Measurements from ENCODE around the gene TRIM17.

The TRIM17 gene

GRCh38 chr1:228417483-228418203, 982 bp upstream of the TRIM17 start:
- no peak for DNase-seq (ENCODE audit: low read depth in 2 of 2, low spot score in 1 of 2)

GRCh38 chr1:228417061-228417460, 400 bp upstream of the TRIM17 start:
- no peak for DNase-seq (ENCODE audit: low read depth in 2 of 2, low spot score in 1 of 2)

DNA sequence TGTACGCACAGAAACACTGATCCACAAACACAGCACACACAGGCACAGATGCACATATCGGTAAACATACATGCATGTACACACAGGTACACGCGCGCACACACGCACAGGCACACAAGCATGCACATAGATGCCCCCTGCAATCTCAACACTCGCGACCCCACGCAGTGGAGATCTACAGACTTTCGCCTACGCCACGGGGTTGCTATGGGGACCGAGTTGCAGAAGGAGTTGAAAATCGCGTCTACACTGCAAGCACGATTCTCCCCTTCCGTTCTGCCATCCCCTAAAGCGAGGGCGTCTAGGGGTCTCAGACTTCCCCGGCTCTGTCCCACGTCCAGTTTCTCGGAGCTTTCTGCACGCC, 826 bp downstream of the TRIM17 start:
- DNase-seq (ENCODE audit: low read depth in 2 of 2, low spot score in 1 of 2): no peak

- no peak for DNase-seq (ENCODE audit: low read depth in 2 of 2, low spot score in 1 of 2)
These were observed 1.4 kb downstream of the TRIM17 start for GRCh38 chr1:228415221-228415620.

DNA sequence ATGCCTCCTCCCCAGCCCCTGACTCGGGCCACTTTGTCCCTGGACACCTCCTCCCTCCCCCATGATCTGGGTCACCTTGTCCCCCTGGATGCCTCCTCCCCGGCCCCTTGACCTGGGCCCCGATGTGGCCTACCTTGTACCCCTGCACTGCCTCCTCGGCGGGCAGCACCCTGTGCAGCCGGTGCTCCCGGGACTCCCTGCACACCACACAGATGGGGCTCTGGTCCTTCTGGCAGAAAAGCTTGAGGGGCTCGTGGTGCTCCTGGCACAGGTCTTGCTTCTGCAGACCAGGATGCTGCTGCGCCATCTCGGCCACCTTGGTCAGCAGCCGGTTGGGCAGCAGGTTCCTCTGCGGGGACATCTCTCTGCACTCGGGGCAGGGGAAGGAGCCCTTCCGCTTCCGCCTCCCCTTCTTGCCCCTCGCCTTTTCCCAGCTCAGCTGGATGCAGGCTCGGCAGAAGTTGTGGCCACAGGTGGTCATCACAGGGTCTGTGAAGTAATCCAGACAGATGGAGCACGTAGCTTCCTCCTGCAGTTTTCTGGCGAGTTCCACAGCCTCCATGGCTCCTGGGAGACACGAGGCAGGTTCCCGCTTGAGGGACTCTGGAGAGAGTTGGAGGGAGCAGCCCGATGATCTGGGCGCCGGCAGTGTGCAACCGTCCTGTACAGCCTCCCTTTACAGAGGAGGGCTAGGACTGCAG, 2.0 kb downstream of the TRIM17 start:
- DNase-seq (ENCODE audit: low read depth in 2 of 2, low spot score in 1 of 2): no peak

- no peak for DNase-seq (ENCODE audit: low read depth in 2 of 2, low spot score in 1 of 2)
These were observed 3.2 kb downstream of the TRIM17 start for GRCh38 chr1:228413241-228414010.

- no peak for DNase-seq (ENCODE audit: low read depth in 2 of 2, low spot score in 1 of 2)
These were observed 4.9 kb downstream of the TRIM17 start for GRCh38 chr1:228411548-228412430.

- DNase-seq (ENCODE audit: low read depth in 2 of 2, low spot score in 1 of 2): no peak
These were observed 5.5 kb downstream of the TRIM17 start for GRCh38 chr1:228411121-228411520.

DNA sequence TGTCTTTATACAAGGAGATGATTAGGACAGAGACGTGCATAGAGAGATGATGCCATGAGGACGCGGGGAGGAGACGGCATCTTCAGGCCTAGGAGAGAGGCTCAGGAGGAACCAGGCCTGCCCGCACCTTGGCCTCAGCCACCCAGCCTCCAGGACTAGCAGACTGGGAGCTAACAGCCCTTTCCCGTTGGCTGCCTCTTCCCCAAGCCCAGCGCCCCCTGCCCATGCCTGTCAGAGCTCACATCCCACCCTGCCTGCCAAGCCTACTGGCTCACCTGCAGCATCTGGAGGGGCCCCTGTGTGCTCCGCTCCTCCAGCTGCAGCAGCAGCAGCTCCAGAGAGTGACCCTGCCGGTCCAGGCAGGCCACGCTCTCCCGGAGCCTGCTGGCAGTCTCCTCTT, 6.0 kb downstream of the TRIM17 start:
- DNase-seq (ENCODE audit: low read depth in 2 of 2, low spot score in 1 of 2): no peak

DNA sequence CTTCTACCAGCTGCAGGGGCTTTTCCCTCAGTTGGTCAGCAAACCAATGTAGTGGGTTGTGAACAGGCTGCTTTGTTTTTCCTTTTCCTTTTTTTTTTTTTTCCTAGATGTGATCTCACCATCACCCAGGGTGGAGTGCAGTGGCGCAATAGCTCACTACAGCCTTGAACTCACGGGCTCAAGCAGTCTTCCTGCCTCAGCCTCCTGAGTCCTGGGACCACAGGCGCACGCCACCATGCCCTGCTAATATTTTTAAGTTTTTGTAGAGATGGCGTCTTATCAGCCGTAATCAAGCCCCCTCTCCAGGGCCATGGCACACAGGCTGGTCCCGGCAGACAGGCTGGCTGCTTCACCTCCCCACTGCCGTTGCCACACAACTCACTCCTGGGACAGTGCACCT, 6.6 kb downstream of the TRIM17 start:
- DNase-seq (ENCODE audit: low read depth in 2 of 2, low spot score in 1 of 2): no peak

- DNase-seq (ENCODE audit: low read depth in 2 of 2, low spot score in 1 of 2): no peak
These were observed 7.5 kb downstream of the TRIM17 start for GRCh38 chr1:228408869-228409805.

DNA sequence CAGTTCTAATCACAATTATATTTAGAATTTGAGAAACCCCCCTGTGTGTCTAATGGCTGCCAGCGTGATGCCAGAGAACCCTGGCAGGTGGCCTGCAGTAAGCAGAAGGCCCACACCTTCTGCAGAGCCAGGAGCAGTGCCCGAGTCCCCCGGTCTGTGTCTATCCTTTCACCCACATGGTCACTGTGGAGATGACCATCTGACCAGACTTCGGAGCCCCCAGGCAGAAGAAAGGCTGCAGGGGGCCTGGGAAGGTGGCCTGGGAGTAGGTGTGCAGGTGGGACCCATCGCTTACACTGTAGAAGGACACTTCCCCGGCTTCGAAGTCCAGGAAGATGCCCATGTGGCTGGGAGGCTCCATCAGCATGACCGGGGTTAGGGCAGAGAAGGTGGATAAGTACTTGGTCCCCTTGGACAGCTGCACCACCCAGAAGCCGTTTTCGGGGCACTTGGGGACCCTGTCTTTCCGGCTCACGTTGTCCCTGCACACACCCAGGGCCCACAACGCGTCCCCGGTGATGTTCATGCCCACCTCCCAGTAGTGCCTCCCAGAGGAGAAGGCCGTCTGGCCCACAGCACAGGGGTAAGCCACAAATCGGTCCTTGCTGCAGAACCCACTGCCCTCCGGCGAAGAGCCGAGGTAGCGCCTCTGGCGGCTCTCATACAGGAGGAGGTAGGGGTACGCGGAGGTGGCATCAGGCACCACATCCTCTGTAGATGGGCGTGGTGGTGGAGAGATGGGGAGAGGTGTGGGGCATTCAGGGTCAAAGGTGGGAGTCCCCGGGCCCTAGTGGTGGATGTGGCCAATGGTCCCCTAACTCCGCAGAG, 8.4 kb downstream of the TRIM17 start:
- DNase-seq (ENCODE audit: low read depth in 2 of 2, low spot score in 1 of 2): no peak

GRCh38 chr1:228407106-228408040, 9.3 kb downstream of the TRIM17 start:
- no peak for DNase-seq (ENCODE audit: low read depth in 2 of 2, low spot score in 1 of 2)

GRCh38 chr1:228405979-228406228, 10.8 kb downstream of the TRIM17 start:
- DNase-seq (ENCODE audit: low read depth in 2 of 2, low spot score in 1 of 2): no peak

- DNase-seq (ENCODE audit: low read depth in 2 of 2, low spot score in 1 of 2): no peak
These were observed 11.3 kb downstream of the TRIM17 start for GRCh38 chr1:228405200-228405978.

DNA sequence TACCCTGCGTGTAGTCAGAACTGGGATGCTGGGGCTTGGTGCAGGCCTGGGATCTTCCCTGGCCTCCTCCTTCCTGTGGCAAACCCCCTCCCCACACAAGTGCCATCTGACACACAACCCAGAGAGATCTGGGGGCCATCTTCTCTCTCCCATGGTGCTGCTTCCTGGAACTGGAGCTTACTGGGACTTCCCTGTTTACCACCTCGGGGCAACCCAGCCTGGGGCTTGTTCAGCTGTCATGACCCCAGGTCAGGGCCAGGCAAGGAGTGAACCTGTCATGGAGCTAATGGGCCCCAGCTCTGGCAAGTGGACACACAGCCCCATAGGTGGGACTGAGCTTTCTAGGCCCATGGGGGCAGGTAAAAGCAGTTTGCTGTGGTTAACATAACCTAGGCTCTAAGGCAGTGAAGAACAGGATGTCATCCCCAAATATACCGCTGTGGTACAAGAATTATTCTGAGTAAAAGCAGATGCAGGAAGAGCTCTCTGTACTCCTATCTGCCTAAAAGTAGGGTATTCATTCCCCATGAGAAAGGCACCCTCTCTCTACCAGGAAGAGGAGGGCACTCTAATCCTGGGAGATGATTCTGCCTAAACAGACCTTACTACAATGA, 12.4 kb downstream of the TRIM17 start:
- no peak for DNase-seq (ENCODE audit: low read depth in 2 of 2, low spot score in 1 of 2)

GRCh38 chr1:228403231-228403631, 13.4 kb downstream of the TRIM17 start:
- no peak for DNase-seq (ENCODE audit: low read depth in 2 of 2, low spot score in 1 of 2)

Measured in stimulated activated CD8-positive, alpha-beta memory T cell treated with anti-CD3 and anti-CD28 coated beads, Interleukin-4, amount 100 ng/mL, for 1 hour (primary cell).